ENCODE data around the gene CD101.

CD101 gene

DNA sequence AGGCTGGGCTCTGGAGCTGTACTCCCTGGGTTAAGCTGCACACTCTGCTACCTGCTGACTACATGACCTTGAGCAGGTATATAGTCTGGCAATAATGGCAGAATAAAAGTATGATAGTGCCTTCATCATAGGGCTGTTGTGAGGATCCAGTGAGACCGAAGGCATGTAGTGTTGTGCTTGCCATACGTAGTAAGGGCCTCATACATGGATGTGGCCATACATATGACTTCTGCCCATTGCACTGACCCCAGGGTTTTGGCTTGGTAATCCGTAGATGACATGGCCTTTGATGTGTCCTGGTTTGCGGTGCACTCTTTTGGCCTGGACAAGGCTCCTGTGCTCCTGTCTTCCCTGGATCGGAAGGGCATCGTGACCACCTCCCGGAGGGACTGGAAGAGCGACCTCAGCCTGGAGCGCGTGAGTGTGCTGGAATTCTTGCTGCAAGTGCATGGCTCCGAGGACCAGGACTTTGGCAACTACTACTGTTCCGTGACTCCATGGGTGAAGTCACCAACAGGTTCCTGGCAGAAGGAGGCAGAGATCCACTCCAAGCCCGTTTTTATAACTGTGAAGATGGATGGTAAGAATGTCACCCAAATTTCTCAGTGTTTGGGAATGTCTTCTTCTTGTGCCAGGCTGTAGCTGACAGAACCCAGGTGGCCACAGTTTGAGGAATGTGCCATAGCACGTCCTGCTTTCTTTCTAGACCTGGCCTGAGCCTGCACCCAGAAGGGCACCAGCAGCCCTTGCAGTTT is 17.0 kb upstream of the CD101 start:
- DNase-seq (ENCODE audit: low spot score): no peak

DNA sequence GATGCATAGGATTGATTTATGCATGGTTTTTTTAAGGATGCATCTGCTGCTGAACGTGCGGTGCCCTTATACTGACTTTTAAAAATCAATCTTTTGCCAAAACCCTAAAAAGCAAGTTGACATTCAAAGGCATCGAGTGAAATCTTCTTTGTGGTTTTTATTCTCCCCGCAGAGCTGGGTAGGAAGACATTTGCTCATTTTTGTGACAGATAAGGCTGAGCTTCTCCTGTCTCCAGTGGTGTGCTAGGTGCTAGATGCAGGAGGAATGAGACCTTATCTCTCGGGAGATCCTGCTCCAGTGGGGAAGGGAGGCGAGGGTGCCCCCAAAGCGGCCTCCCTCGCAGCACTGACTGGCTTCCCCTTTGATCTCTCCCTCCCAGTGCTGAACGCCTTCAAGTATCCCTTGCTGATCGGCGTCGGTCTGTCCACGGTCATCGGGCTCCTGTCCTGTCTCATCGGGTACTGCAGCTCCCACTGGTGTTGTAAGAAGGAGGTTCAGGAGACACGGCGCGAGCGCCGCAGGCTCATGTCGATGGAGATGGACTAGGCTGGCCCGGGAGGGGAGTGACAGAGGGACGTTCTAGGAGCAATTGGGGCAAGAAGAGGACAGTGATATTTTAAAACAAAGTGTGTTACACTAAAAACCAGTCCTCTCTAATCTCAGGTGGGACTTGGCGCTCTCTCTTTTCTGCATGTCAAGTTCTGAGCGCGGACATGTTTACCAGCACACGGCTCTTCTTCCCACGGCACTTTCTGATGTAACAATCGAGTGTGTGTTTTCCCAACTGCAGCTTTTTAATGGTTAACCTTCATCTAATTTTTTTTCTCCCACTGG is 14.9 kb upstream of the CD101 start:
- DNase-seq (ENCODE audit: low spot score): no peak

DNA sequence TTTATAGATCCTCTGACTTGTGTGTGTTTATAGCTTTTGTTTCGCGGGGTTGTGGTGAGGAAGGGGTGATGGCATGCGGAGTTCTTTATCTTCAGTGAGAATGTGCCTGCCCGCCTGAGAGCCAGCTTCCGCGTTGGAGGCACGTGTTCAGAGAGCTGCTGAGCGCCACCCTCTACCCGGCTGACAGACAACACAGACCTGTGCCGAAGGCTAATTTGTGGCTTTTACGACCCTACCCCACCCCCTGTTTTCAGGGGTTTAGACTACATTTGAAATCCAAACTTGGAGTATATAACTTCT is 14.4 kb upstream of the CD101 start:
- no peak for DNase-seq (ENCODE audit: low spot score)

DNA sequence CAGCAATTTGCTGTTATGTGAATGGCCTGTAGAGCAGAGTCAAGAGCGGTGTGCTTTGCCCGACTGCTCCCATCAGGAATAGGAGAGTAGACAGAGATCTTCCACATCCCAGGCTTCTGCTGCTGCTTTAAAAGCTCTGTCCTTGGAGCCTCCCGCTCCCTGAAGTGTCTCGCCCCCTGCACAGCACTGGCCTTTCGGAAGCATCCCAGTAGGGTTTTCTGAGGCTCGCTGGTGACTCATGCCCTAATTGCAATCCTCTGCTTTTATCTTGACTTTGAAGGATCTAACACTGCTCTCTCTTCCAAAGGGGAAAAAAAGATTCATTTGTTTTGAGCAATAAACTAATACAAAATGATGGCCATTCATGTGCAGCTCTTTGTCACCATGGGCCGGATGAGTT is 13.3 kb upstream of the CD101 start:
- DNase-seq (ENCODE audit: low spot score): no peak

DNA sequence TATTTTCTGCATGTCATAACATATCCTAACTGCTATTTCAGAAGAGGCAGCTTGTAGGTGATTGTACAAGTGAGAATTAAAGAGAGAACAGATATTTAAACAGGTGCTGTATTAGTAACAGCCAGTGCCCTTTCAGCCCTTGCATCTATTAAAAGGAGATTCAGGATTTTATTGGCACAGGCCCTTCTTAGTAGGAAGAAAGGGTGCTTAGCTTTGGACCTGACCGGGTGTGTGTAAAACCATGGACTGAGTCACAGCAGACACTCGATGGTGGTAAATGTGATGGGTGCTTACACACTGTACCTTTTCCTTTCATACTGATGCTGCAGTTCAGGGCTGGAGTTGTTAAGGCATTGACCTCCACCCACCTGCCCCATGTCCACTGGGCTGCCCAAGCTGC is 12.7 kb upstream of the CD101 start:
- no peak for DNase-seq (ENCODE audit: low spot score)

DNA sequence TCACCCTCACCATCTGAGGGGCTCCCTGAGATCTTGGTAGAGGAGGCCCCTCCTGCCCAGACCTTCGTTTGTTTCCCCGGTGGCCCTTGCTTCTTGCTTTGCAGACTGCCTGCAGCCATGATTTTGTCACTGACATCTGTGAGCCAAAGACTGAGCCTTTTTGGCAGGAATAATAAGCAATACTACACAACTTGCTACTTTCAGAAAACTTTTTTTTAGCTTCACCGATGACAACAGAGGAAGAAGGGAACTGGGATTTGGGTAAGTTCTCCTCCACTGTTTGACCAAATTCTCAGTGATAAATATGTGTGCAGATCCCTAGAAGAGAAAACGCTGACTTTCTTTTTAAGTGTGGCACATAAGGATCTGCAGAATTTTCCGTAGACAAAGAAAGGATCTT is 11.7 kb upstream of the CD101 start:
- no peak for DNase-seq (ENCODE audit: low spot score)

DNA sequence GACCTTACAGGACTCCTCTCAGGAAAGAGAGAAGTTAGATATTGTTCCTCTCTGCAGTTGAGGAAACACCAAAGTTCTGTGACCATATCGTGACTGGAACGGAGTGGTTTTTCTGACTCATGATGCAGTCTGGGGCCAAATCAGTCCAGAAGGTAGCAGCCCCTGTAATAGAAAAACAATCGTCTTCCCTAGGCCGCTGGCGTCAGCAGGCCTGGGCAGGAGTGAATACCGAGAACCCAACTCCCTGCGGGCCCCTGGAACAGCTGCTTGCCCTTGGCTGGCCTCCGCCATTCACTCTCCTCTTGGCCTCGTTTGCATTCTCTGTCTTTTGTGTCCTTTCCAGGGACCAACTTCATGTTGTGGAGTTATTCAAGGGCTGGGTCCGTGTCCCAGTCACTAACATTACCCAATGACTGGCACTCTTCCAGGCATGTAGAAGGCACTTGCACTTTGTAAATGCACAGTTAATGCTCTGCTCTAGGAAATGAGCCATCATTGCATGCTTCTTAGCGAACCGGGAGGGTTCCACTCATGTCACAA is 10.9 kb upstream of the CD101 start:
- DNase-seq (ENCODE audit: low spot score): no peak

DNA sequence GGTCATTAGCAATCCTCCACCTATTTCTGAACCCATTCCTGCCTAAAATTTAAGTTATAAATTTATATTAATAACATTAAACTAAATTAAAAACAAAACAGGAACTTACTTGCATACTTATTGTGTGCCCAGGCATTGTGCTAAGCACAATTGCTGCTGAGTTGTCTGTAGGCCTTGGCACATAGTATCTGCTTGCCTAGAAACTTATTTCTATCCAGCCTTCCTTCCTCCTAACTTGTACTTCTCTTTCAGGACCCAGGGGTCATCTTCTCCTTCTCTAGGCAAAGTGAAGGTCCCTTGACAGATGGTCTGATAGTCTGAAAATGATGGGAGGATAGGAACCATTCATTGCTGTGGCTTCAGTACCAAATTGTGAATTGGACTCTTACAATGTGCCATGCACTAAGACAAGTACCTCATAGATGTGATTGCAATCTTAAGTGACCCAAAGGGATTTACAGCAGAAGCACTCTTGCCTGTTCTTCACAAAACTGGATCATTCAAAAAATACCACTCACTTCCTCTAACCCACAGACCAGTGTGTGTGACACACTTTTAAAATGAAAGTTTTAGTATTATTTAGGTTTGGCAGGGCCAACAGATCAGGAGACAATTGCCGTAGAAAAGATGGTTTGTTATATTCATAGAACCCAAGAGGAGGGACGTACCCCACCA is 10.3 kb upstream of the CD101 start:
- DNase-seq (ENCODE audit: low spot score): no peak

DNA sequence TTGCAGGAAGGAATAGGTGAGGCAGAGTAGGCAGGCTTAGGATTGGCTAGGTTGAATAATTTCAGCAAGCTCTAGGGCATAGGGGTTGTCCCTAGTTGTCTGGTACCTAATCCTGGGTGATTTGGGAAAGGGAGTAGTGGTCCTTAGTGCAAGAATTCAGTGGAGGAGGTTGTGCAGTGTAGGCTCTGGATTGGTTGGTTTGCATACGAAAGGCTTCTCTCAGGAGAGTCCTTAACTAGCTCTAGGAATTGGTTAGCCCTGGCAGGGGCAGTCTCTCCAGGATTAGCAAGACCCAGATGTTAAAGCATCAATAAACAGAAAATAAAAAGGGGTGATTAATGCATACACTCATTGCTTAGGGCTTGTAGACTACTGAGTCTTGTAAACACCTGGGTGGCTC is 9.6 kb upstream of the CD101 start:
- DNase-seq (ENCODE audit: low spot score): no peak

DNA sequence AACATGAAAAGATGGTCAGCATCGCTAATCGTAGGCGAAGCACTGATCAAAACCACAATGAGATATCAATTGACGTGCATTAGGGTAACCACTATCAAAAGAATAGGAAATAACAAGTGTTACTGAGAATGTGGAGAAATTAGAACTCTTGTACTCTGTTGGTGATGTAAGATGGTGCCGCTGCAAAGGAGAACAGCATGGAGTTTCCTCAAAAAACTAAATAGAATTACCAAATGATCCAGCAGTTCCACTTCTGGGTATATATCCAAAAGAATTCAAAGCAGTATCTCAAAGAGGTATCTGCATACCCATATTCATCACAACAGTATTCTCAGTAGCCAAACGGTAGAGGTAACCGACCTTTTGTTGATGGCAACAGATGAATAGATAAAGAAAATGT is 8.3 kb upstream of the CD101 start:
- DNase-seq (ENCODE audit: low spot score): no peak

DNA sequence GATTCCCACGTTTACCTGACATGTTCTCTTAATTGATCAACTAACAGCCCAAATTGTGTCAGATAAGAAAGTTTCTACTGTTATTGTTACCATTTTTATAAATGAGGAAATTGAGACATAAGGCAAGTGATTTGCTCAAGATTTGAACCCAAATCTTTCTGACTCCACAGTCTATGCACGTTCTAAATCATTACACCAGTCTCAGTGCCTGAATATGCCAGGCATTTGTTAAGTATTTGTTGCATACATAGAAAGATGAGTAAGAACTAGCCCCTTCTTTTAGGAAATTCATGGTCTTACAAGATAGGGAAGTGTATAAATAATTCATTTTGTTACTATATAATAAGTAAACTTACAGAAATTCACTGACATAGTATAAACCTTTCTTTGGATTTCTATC is 7.1 kb upstream of the CD101 start:
- no peak for DNase-seq (ENCODE audit: low spot score)

DNA sequence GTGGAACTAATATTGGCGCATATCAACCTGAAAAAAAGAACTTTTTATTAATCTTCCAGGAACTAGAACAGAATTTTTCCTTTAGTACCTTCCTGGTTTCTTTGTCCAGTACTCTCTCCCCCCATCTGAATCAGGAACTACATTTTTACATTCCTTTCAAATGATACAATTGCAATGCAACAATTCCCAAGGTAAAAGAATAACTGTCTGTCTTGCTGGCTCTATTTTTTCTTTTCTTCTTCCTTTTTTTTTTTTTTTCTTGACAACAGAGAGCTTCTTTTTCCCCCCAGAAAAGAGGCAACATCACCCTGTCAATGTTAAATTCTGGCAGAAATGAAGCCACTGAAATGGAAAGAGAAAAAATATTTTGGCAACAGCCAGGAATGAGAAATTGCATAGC is 4.5 kb upstream of the CD101 start:
- DNase-seq (ENCODE audit: low spot score): no peak

DNA sequence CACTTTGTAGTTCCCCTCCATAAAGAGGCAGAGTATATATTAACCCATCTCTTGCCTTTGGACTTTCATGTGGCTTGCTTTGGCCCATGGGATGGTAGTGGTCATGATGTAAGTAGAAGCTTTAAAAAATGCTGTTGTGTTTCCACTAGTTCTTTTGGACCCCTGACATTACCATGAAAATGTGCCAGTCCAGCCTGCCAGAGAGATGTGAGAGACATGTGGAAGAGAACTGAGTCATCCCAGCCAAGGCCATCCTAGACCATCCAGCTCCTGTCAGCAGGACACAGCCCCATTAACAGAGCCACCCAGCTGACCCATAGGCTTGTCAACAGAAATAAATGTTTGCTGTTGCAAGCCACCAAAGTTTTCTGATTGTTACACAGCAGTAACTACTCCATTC is 3.9 kb upstream of the CD101 start:
- no peak for DNase-seq (ENCODE audit: low spot score)

DNA sequence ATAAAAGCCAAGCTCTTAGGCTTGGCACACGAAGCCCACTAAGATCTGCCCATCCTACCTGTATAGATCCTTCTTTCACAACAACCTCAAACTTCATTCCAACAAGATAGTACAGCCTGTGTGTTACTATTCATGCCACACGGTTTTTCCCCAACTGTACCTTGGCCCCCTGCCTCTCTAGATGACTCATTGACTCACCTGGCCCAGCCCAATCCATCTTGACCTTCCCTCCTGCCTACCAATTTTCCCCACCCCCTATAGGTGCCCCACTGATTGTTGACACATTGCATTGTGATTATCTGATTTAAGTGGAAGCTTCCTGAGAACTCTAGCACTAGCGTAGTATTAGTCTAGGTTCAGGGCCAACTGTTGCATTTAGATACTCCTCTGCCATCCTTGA is 2.0 kb upstream of the CD101 start:
- DNase-seq (ENCODE audit: low spot score): no peak

DNA sequence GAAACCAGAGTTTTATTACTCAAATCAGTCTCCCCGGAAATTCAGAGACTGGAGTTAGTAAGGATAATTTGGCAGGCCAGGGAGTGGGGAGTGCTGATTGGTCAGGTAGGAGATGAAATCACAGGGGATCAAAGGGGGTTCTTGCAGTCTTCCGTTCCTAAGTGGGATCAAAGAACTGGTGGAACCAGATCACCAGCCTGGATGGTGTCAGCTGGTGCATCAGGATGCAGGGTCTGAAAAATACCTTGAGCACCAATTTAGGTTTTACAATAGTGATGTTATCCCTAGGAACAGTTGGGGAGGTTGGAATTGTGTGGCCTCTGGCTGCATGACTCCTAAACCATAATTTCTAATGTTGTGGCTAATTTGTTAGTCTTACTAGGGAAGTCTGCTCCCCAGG is 1.4 kb upstream of the CD101 start:
- no peak for DNase-seq (ENCODE audit: low spot score)

DNA sequence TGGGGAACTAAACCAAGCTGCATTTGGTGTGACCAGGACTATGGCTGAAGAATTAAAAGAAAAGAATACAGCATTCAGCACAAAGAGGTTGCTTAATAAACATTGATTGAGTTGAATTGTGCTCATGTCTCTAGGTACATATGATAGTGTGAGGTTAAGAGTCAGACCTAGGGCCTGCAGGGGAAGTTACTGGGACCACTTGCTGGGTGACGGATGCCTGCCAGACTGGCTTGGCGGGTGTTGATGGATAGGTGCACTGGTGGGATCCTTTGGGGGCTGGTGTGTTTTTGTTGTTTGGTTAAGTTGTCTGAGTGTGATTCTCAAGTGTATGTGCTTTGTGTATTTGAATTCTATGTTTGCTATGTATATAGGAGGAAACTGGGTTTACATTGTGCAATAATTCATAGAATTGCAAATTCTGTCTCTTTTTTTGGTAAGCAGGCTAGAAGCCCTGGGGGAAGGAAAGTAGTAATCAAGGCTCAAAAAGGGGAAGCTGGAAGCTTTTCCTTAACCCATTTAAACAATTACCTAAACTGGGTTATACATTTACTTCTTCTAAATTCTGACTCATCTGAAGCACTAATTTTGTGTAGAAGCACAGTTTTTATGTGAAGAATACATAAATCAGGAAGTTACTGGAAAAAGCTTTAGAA is 1.8 kb downstream of the CD101 start:
- DNase-seq (ENCODE audit: low spot score): no peak

DNA sequence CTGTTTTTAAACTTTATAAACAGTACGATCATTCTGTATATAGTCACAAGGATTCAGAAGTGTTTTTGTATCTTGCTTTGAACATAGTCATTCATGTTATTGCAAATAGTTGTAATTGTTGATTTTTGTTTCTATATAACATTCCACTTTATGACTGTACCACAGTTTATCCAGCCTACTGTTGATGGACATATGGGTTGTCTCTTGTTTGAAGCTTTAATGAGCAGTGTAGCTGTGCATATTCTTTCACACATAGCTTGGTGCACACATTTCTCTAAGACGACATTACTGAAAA is 6.1 kb downstream of the CD101 start:
- no peak for DNase-seq (ENCODE audit: low spot score)

DNA sequence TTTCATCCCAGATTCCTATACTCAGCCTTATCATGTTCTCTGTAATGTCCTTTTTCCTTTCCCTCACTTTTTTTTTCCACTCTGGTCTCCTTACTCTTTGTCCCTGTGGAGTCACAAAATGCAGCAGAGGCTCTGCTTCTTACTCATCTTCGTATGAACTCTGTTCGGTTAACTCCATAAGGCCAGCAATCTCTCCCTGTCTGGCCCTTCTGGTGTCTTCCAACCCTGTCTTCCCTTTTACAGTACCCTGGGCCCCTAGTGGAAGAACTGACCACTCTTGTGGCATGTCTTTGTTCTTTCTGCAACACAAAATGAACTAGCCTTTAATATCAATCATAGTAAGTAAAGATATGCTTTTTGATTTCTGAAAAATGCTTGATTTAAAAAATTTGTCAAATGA is 7.1 kb downstream of the CD101 start:
- no peak for DNase-seq (ENCODE audit: low spot score)

DNA sequence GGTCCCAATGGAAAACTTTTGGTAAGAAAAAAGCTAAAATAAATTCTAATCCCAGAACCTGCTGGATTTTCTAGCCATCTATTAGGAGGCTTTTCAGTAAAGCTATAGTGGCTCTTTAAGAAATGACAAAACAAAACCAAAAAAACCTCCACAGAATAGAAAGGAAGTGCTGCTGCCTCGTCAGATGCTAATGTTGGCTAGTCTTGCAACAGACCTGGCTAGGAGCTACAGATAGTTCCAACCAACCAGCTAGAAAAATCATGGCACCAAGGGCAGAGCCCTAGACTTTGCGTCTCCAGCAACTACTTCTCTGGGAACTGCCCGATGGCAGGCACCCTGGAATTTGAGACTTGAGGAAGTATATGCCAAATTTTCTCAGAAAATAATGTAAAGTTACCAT is 7.6 kb downstream of the CD101 start:
- DNase-seq (ENCODE audit: low spot score): no peak

DNA sequence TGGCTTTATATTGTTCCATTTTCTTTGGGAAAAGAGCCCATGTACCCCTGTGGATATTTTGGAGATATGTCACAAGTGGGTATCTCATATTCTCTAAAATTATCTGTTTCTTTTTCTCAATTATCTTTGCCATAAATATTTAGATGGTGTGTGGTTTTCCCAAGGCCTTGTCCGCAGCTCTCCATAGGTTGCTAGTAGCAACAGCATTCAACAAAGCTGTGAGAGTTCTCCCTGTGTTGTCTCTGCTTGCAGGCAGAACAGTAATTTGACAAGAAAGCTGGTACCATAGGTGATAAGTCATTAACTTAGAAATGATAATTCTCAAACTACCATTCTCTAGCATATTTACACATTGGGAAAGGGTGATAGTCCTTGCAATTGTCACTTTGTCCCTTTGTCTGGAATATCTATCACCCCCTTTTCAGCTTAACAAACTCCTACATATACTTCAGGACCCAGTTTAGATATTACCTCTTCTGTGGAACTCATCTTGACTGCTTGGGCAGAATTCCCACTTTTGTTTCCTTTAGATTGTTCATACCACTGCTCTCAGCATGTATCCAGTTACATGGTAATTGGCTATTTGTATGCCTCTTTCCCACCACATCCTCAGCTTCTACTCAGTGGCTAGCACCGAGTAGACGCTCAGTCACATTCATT is 8.9 kb downstream of the CD101 start:
- no peak for DNase-seq (ENCODE audit: low spot score)

DNA sequence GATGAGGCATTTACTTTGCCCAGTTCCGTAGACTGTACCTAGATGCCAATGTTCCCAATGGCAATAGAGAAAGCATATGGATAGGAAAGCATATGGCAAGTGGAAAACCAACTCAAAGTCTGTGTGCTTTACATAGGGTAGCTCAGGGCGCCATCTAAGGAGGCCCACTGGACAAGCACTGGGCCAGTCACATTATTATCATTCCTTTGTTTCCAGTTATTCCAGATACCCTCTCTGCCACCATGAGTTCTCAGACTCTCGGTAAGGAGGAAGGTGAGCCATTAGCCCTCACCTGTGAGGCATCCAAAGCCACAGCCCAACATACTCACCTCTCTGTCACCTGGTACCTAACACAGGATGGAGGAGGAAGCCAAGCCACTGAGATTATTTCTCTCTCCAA is 9.8 kb downstream of the CD101 start:
- no peak for DNase-seq (ENCODE audit: low spot score)

DNA sequence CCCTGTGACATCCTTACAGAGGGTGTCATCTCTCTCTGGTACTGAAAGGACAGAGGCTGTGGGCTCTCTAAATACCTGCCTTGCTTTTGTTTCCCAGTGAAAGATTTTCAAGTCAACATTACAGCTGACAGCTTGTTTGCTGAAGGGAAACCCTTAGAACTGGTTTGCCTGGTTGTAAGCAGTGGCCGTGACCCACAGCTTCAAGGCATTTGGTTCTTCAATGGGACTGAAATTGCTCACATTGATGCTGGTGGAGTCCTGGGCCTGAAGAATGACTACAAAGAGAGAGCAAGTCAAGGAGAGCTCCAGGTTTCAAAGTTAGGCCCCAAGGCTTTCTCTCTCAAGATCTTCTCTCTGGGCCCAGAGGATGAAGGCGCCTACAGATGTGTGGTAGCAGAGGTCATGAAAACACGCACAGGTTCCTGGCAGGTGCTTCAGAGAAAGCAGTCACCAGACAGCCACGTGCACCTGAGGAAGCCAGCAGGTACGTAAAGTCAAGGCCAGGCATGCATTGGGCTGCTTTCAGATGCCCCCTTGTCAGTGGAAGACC is 11.8 kb downstream of the CD101 start:
- DNase-seq (ENCODE audit: low spot score): no peak

Measured in hematopoietic multipotent progenitor cell treated with erythropoietin and hydrocortisone succinate and interleukin-3 and kit ligand, for 17 days (in vitro differentiated cells).